Neuronal stem cell (in vitro differentiated cells): Measurements from ENCODE around the gene KIRREL1.

Source experiments
- DNase-seq: peaks from one replicate; pipeline ENCODE4 v3.0.0-alpha.2; 2013; ENCODE audit warnings: low spot score
- H2AFZ ChIP-seq: one replicate; pipeline ENCODE4 v1.6.1; 2013; ENCODE audit warnings: mild to moderate bottlenecking, low read length, inconsistent platforms
- H2AK5ac ChIP-seq: 2 replicates; pipeline ENCODE4 v1.6.1; 2013; ENCODE audit warnings: low read depth, mild to moderate bottlenecking, inconsistent platforms, low read length, moderate library complexity, mixed read lengths
- H2BK120ac ChIP-seq: 2 replicates; pipeline ENCODE4 v1.6.1; 2013; ENCODE audit warnings: low read depth, mild to moderate bottlenecking, inconsistent platforms, low read length, moderate library complexity, mixed read lengths
- H2BK12ac ChIP-seq: one replicate; pipeline ENCODE4 v1.6.1; 2013; ENCODE audit warnings: low read length, inconsistent platforms
- H2BK15ac ChIP-seq: 2 replicates; pipeline ENCODE4 v1.6.1; 2013; ENCODE audit warnings: mild to moderate bottlenecking, low read length, inconsistent platforms, mixed read lengths
- H2BK5ac ChIP-seq: one replicate; pipeline ENCODE4 v1.6.1; 2013; ENCODE audit warnings: inconsistent platforms, mild to moderate bottlenecking, low read length, moderate library complexity
- H3K14ac ChIP-seq: one replicate; pipeline ENCODE4 v1.6.1; 2013; ENCODE audit warnings: low read length, inconsistent platforms
- H3K18ac ChIP-seq: 2 replicates; pipeline ENCODE4 v1.6.1; 2013; ENCODE audit warnings: low read length, inconsistent platforms
- H3K23ac ChIP-seq: 2 replicates; pipeline ENCODE4 v1.6.1; 2013; ENCODE audit warnings: low read depth, mild to moderate bottlenecking, mixed read lengths, low read length, inconsistent platforms; ENCODE audit not compliant: poor library complexity
- H3K27ac ChIP-seq: replicated peaks from 3 replicates; pipeline ENCODE4 v1.5.1; 2013; ENCODE audit warnings: low read length, inconsistent platforms
- H3K27me3 ChIP-seq, 3 experiments: 2 replicates each; pipeline ENCODE4 v1.6.1; 2013; ENCODE audit warnings: low read length in 3 of 3, mild to moderate bottlenecking in 2 of 3, inconsistent platforms in 1 of 3, low read depth in 1 of 3, mixed read lengths in 1 of 3, moderate library complexity in 1 of 3; ENCODE audit not compliant: control insufficient read depth in 3 of 3, insufficient read depth in 3 of 3
- H3K36me3 ChIP-seq, 2 donors: replicated peaks in 1 of 2; 2 replicates each; pipeline ENCODE4 v1.6.1; 2013; ENCODE audit warnings: low read length in 2 of 2; ENCODE audit not compliant: control insufficient read depth in 2 of 2, insufficient read depth in 2 of 2
- H3K4ac ChIP-seq: 2 replicates; pipeline ENCODE4 v1.6.1; 2013; ENCODE audit warnings: inconsistent platforms, mild to moderate bottlenecking, low read length, moderate library complexity
- H3K4me1 ChIP-seq, 2 donors: 1 replicate in 1 of 2; 2 replicates in 1 of 2; pipeline ENCODE4 v1.6.1; 2013; ENCODE audit warnings: low read length in 2 of 2, low read depth in 1 of 2; ENCODE audit not compliant: control insufficient read depth in 2 of 2, insufficient read depth in 1 of 2
- H3K4me2 ChIP-seq: one replicate; pipeline ENCODE4 v1.6.1; 2013; ENCODE audit warnings: mild to moderate bottlenecking, low read length, inconsistent platforms; ENCODE audit not compliant: insufficient read depth, poor library complexity, severe bottlenecking
- H3K4me3 ChIP-seq, 2 donors: 2 replicates each; pipeline ENCODE4 v1.5.1; 2013; ENCODE audit warnings: low read length in 2 of 2, mild to moderate bottlenecking in 2 of 2, inconsistent platforms in 1 of 2, moderate library complexity in 1 of 2
- H3K79me1 ChIP-seq: one replicate; pipeline ENCODE4 v1.6.1; 2013; ENCODE audit warnings: low read depth, mild to moderate bottlenecking, inconsistent platforms, low read length, moderate library complexity
- H3K9ac ChIP-seq: one replicate; pipeline ENCODE4 v1.6.1; 2013; ENCODE audit warnings: mild to moderate bottlenecking, low read depth, low read length, inconsistent platforms; ENCODE audit not compliant: poor library complexity
- H3K9me3 ChIP-seq, 2 donors: replicated peaks in 1 of 2; 2 replicates each; pipeline versions ENCODE3 to v1.6.1; 2013; ENCODE audit warnings: low read length in 2 of 2, mild to moderate bottlenecking in 2 of 2, inconsistent platforms in 1 of 2, low read depth in 1 of 2, mixed read lengths in 1 of 2, moderate library complexity in 1 of 2; ENCODE audit not compliant: control insufficient read depth in 2 of 2, insufficient read depth in 1 of 2
- H4K8ac ChIP-seq: one replicate; pipeline ENCODE4 v1.6.1; 2013; ENCODE audit warnings: low read depth, mild to moderate bottlenecking, inconsistent platforms, low read length, moderate library complexity
- H4K91ac ChIP-seq: one replicate; pipeline ENCODE4 v1.6.1; 2013; ENCODE audit warnings: low read length, low read depth, mild to moderate bottlenecking, inconsistent platforms; ENCODE audit not compliant: poor library complexity
- WGBS, 2 donors: extraction: QIAGEN DNeasy Blood & Tissue Kit; methylation state at CpG; one replicate each; pipeline ENCODE4 v1.1.7; 2013; ENCODE audit warnings: missing lambda C conversion rate in 2 of 2, mixed read lengths in 1 of 2; ENCODE audit not compliant: insufficient read length in 2 of 2, insufficient replicate concordance in 1 of 2; ENCODE audit errors: extremely low coverage in 2 of 2; 5-methylcytosine and 5-hydroxymethylcytosine counted together

KIRREL1 gene

GRCh38 chr1:157956732-157957131 is 36.7 kb upstream of the KIRREL1 start:
- H3K27ac ChIP-seq = no peak overlapping the region
- H3K4me1 ChIP-seq = peaks cover 0 to 2% of the 10 kb centered on the region in 2 donors
- H3K36me3 ChIP-seq = no peaks in the 10 kb centered on the region
- no peak overlapping the region for H3K4me3 ChIP-seq
- no peak overlapping the region for H3K14ac ChIP-seq
- H4K91ac ChIP-seq = no peak overlapping the region
- no peak overlapping the region for H2AK5ac ChIP-seq
- no peak overlapping the region for H3K18ac ChIP-seq
- H2AFZ ChIP-seq = no peak overlapping the region
- no peak overlapping the region for H3K9ac ChIP-seq
- no peak overlapping the region for H3K4ac ChIP-seq
- H3K23ac ChIP-seq = no peak overlapping the region
- peak overlapping the region; percentile 5 for H2BK120ac ChIP-seq
- H3K27me3 ChIP-seq = peaks cover 0 to 25% (median 0%) of the 10 kb centered on the region in 3 experiments
- H2BK15ac ChIP-seq = no peak overlapping the region
- no peaks in the 10 kb centered on the region for H3K79me1 ChIP-seq
- no peak overlapping the region for H2BK12ac ChIP-seq
- H2BK5ac ChIP-seq = no peak overlapping the region
- no peaks in the 10 kb centered on the region for H3K9me3 ChIP-seq
- H3K4me2 ChIP-seq = no peak overlapping the region
- no peak overlapping the region for H4K8ac ChIP-seq
- DNase-seq = no peak
- WGBS, 2 donors = no CpG with 5 or more reads among the region's 2 CpGs

DNA sequence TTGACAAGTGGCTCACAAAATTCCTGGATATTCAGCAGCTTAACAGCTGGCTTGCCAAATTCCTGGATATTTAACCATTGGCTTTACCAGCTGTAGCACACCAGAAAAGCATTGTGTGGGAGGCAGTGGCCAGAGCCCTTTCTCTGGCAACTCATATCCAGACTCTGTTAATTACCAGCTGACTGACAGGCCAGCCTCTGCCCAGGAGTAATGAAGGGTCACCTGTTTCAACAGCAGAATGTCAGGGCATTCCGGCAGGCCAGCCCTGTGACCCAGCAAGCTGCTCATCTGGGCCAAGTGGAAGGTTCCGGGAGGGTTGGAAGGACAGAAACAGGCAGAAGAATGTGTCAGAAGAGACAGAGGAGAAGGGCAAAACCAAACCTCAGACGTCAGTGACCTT is 35.2 kb upstream of the KIRREL1 start:
- no peak overlapping the region for H3K23ac ChIP-seq
- no peak overlapping the region for H2BK15ac ChIP-seq
- no peak for DNase-seq
- H3K4me1 ChIP-seq = peaks cover 0 to 2% of the 10 kb centered on the region in 2 donors
- H3K9me3 ChIP-seq = no peaks in the 10 kb centered on the region
- H2BK120ac ChIP-seq = no peak overlapping the region
- no peak overlapping the region for H3K4me3 ChIP-seq
- H2AFZ ChIP-seq = no peak overlapping the region
- H2BK12ac ChIP-seq = no peak overlapping the region
- H2BK5ac ChIP-seq = no peak overlapping the region
- H3K18ac ChIP-seq = no peak overlapping the region
- H3K79me1 ChIP-seq = no peaks in the 10 kb centered on the region
- peaks cover 0 to 21% (median 0%) of the 10 kb centered on the region in 3 experiments for H3K27me3 ChIP-seq
- H4K8ac ChIP-seq = no peak overlapping the region
- WGBS, 2 donors = no CpG with 5 or more reads among the region's 3 CpGs
- no peak overlapping the region for H2AK5ac ChIP-seq
- no peak overlapping the region for H3K4me2 ChIP-seq
- no peak overlapping the region for H3K27ac ChIP-seq
- H3K4ac ChIP-seq = no peak overlapping the region
- peak overlapping the region; percentile 13 for H3K14ac ChIP-seq
- no peak overlapping the region for H3K9ac ChIP-seq
- H4K91ac ChIP-seq = no peak overlapping the region
- H3K36me3 ChIP-seq = no peaks in the 10 kb centered on the region

GRCh38 chr1:157959750-157960149 is 33.7 kb upstream of the KIRREL1 start:
- no CpG with 5 or more reads among the region's 5 CpGs for WGBS, 2 donors
- Histone ChIP-seq H2BK15ac (no peak overlapping the region), H3K4me1 (peaks cover 0 to 2% of the 10 kb centered on the region in 2 donors), H4K8ac (no peak overlapping the region), H3K9me3 (no peaks in the 10 kb centered on the region), H3K36me3 (no peaks in the 10 kb centered on the region), H2BK12ac (no peak overlapping the region), H4K91ac (no peak overlapping the region), H3K4me2 (no peak overlapping the region), H3K14ac (no peak overlapping the region), H3K18ac (no peak overlapping the region), H3K9ac (no peak overlapping the region), H3K4me3 (no peak overlapping the region), H2AFZ (no peak overlapping the region), H3K4ac (no peak overlapping the region), H3K27me3 (peaks cover 0 to 25% (median 0%) of the 10 kb centered on the region in 3 experiments), H2BK120ac (no peak overlapping the region), H2BK5ac (no peak overlapping the region), H2AK5ac (no peak overlapping the region), H3K79me1 (no peaks in the 10 kb centered on the region), H3K23ac (no peak overlapping the region), H3K27ac (no peak overlapping the region)
- DNase-seq = no peak

- H3K27ac ChIP-seq = no peak overlapping the region
- H2BK12ac ChIP-seq = no peak overlapping the region
- no peak overlapping the region for H3K4me2 ChIP-seq
- peaks cover 0 to 25% (median 0%) of the 10 kb centered on the region in 3 experiments for H3K27me3 ChIP-seq
- DNase-seq = no peak
- H3K9me3 ChIP-seq = no peaks in the 10 kb centered on the region
- no peak overlapping the region for H2BK15ac ChIP-seq
- no CpG with 5 or more reads among the region's 2 CpGs for WGBS, 2 donors
- no peaks in the 10 kb centered on the region for H3K36me3 ChIP-seq
- no peak overlapping the region for H3K9ac ChIP-seq
- H2BK120ac ChIP-seq = no peak overlapping the region
- no peak overlapping the region for H4K8ac ChIP-seq
- H3K4me3 ChIP-seq = no peak overlapping the region
- H3K23ac ChIP-seq = no peak overlapping the region
- no peak overlapping the region for H3K14ac ChIP-seq
- no peak overlapping the region for H4K91ac ChIP-seq
- H3K79me1 ChIP-seq = no peaks in the 10 kb centered on the region
- H2BK5ac ChIP-seq = no peak overlapping the region
- H2AK5ac ChIP-seq = no peak overlapping the region
- H3K4ac ChIP-seq = no peak overlapping the region
- peaks cover 4 to 7% of the 10 kb centered on the region in 2 donors for H3K4me1 ChIP-seq
- H3K18ac ChIP-seq = no peak overlapping the region
- no peak overlapping the region for H2AFZ ChIP-seq
Measured at GRCh38 chr1:157960773-157961172, 32.7 kb upstream of the KIRREL1 start.
